ENCODE data around the gene GOLGA6L7.
"Not testable (repeated sequence)": the region's sequence is repeated elsewhere in the genome, so short reads cannot be mapped to it uniquely, and the experiment has no call there.

GOLGA6L7 gene

DNA sequence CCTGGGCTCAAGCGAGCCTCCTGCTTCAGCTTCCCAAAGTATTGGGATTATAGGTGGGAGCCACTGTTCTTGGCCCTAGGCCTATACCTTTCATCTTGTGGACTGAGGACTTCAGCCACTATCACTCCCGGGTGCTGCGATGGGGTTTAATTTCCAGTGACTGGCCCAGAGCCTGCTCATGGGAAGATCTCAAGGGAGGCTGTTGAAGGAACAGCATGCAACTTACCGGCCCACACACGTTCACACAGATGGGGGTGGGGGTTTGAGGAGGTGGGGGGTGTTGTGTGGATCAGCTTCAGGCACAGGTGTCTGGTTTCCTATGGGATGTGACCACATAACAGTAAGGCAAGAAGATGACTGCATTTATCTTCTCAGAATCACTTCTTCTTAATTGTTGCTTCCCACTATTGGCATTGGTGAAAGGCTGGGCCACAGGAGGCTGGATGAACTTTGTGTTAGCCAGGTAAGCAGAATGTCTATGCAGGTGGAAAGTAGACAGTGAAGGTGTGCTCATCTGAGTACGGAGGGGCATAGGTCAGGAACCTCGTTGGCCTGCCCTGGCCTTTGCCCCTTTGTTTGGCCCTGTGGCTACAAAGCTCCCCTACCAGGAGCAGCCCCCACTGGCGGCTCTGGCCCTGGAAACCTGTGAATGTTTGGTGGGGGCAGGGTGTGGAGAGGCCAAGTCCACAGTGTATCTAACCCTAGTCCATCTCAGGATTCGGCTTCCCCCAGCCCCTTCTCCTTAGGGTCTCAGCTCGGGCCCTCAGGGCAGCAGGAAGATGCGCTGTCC, 35.9 kb upstream of the GOLGA6L7 start:
- DNase-seq (ENCODE audit: low read depth in 4 of 4, low spot score in 1 of 4): no peak

DNA sequence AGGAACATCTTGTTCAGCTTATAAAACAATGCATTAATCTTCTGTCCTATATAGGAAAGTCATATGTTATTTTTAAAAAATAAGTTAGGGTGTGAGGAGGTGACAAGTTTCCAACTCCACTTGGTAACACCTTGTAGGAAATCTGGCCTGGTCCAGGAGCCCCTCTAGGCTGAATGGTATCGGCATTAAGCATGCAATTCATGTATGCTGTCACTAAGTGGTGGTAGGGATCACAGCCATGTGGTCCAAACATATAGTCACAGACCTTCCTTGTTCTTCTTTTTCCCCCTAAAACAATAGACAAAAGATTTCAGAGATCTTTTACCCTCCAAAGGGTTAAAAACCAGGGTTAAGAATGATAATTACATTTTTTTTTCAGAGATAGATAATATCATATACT, 33.2 kb upstream of the GOLGA6L7 start:
- DNase-seq (ENCODE audit: low read depth in 4 of 4, low spot score in 1 of 4): no peak

DNA sequence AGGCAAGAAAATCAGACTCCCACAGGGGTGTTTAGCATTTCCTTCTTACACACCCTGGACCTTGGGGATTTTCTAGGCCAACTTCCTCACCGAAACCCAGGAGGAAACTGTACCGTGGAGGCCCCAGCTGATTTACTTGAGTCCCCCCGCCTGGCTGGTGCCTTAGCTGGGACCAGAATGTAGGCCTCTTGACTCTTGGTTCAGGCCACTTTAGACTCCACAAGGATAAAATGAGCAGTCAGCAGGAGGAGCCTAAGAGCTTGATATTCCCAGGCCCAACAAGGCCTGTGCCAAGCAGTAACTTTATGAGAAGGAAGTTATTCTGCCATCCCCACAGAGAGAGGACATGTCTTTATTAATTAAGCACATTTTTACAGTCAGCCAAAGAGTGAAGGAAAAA, 32.7 kb upstream of the GOLGA6L7 start:
- DNase-seq (ENCODE audit: low read depth in 4 of 4, low spot score in 1 of 4): no peak

DNA sequence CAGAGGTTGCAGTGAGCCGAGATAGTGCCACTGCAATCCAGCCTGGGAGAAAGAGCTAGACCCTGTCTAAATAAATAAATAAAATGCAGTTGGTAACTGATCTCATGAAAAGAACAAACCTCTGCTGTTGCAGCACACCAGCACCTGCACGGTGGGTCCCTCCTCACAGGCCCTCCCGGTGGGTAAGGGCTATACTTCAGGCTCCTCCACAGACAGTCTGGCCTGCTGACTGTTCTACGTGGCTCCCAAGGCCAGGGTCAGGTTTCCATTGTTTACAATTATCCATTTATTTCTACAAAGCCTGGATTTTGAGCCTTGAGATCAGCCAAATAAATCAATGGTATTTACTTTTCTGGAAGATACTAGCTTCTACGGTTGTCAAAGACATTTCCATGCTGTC, 32.2 kb upstream of the GOLGA6L7 start:
- no peak for DNase-seq (ENCODE audit: low read depth in 4 of 4, low spot score in 1 of 4)

DNA sequence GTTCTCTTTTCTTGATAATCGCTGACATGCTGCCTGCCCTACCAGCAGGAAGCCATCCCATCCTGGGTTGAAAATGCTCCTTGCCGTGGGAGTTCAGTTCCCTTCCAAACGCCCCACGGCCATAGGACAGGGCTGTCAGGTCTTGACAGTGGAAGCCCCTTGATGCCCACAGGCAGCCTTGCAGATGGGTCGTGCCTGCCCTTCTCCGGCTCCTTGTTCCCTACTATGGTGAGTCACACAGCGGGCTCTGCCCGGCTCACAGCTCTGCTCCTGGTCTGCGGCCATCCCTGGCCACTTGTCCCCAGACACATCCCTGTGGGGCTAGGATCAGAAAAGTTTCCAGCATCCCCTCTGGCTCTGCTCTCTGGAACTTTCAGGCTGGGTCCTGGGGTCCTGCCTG, 31.1 kb upstream of the GOLGA6L7 start:
- no peak for DNase-seq (ENCODE audit: low read depth in 4 of 4, low spot score in 1 of 4)

DNA sequence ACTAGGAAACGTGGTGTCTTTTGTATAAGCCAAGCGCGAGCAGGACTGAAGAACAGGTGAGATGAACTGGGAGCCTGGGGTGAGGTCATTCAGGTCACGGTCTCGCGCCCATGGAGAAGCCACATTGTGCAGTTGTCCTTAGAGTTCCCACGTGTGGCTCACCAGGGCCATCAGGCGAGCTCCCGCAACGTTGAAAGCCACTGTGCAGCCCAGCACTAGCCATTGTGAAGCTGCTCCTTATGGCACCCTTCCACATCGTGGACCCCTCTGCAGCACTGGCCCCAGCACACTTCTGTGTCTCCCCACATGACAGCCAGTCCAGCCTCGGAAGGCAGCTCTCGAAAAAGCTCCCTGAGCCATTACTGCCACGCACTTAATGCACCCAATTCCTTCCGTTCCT, 29.8 kb upstream of the GOLGA6L7 start:
- no peak for DNase-seq (ENCODE audit: low read depth in 4 of 4, low spot score in 1 of 4)

DNA sequence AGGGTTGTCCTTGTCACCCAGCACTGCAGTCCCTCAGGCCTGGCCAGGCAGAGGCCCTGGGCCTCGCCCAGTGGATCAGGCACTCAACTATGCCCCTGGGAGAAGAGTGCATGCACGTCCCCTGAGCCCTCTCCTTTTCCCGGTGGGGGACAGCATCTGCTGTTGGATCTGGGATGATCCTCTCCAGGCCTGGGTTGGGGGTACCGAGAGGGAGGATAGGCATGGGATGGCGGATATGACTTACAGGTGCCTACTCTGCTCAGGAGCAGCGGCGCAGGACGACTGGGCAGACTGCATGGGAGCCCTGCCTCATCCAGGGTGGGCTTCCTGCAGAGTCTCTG, 28.4 kb upstream of the GOLGA6L7 start:
- no peak for DNase-seq (ENCODE audit: low read depth in 4 of 4, low spot score in 1 of 4)

DNA sequence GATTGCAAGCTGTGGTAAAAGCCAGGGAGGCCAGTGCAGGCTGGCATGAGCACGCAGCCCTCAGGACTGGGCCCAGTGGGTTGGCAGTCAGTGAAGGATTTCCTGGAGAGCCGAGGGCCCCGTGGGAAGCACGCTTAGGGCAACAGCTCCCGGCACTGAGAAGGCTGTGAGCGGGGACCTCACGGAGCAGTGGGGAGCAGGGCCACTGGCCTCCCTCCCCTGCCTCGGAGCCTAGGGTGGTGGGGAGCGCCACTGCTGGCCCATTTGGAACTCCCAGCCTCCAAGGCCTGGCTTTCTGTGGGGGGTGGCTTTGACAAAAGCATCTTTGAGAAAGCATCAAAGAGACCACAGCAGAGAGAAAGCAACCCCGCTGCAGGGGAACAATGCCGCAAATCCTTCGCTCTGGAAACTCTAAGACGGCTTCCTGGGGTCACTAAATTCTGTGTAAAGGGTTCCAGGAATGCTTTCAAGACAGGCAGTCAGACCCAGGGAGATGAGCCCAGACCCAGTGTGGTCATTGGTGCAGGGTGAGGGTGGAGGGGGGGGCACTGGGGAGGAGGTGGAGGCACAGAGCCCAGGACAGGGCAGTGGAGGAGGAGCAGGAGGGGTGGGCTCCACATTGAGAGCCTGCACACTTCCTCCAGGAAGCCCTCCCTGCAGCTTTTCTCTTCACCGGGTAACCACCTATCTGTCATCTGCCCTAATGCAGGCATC, 27.8 kb upstream of the GOLGA6L7 start:
- no peak for DNase-seq (ENCODE audit: low read depth in 4 of 4, low spot score in 1 of 4)

DNA sequence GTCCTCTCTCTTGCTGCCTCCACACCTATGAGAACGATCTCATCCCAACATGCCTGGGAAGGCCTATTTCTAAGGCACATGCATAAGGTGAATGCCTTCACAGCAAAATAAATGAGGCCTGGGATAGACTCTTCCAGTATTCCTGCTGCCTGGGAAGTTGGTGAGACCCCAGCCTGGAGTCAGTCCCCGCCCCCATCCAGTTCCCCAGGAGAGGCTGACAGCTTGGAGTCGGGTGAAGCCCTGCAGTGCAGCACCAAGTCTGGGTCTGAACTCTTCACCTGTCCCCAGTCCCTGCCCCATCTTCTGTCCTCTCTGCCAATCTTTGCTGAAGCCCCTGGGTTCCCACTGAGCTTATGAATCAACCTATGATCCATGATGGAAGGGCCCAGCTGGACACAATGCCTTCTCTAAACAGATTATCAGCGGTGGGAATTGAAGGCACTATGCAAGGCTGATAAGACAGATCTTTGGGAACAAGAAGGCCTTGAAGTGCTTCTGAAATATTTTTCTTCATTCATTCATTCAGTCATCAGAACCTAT, 27.1 kb upstream of the GOLGA6L7 start:
- DNase-seq (ENCODE audit: low read depth in 4 of 4, low spot score in 1 of 4): no peak

DNA sequence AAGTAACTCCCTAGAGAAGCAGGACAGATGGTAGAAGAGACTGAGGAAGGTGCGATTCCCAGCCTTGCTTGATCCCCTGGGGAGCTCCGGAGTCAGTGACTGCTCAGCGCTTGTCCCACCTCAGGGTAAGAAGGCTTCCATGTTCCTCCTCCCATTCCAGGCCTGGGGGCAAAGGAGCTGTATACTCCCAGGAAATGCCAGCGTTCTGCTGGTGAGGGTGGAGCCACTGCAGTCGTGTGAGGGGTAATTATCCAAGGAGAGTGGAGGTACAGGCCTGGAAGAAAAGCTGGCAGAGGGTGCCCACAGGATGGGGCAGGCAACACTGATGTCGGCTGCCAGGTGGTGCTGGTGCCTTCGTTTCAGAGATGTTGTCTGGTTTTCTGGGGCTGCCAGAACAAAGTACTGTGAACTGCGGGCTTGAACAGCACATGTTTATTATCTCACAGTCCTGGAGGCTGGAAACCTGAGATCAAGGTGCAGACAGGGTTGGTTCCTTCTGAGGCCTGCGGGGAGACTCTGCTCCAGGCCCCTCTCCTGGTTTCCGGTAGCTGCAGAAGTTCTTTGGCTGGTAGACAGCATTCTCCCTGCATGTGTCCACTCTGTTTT, 25.2 kb upstream of the GOLGA6L7 start:
- no peak for DNase-seq (ENCODE audit: low read depth in 4 of 4, low spot score in 1 of 4)

DNA sequence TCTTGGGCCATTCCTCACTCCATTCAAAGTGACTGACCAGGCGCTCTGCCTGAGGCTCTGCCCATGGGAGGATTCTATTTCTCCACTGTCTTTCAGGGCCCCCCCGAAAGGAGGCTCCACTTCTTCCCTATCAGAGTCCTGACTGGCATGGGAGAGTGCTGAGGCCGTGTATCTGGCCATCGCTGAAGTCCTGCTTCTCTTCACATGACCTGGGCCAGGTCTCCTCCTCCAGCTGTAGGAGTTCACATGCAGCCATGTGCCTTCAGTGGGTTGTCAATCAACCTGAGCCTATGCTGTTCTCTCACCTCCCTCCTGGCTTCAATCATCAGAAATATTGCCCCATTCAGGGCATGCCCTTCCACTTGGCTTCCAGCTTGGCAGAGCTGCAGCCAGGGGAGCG, 24.6 kb upstream of the GOLGA6L7 start:
- no peak for DNase-seq (ENCODE audit: low read depth in 4 of 4, low spot score in 1 of 4)

DNA sequence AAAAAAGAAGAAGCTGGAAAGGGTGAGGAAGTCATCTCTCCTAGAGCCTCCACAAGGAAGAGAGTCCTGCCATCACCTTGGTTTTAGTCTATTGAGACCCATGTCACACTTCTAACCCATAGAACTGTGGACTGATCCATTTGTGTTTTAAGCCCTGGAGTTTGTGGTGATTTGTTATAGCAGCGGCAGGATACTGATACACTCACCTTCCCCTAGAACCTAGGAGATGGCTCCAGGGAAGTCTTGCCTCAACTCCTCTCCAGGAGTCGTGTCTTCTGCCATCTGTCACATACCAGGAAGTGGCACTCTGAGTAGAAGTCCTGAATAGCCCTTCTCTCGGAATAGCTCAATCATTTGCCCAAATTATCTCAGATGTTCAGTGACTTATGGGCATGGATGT, 22.7 kb upstream of the GOLGA6L7 start:
- no peak for DNase-seq (ENCODE audit: low read depth in 4 of 4, low spot score in 1 of 4)

DNA sequence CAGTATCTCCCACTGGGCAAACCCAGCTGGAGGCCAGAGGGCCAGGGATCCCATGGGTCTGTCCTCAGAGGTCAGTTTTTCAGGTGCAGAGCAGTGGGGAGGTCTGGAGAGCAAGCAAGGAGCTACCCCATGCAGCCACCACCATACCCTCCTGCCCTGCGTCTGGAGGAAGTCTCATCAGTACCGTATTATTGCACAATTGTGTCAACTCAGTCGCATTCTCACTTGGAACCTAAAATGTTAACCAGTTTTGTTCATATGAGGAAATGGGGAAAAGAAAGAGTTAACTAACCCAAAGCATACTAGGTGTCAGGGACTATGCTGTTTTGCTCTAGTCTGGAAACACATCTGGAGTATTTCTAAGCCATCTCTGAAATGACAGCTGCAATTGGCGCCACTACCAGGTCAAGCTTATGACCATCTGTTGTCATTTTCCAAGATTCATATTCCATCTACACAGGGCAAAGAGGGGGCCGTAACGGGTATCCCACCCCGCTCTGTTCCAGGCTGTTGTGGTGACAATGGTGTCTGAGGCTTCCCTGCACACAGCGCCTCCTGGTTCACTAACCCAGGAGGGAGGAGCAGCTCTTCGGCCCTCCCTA, 20.4 kb upstream of the GOLGA6L7 start:
- DNase-seq (ENCODE audit: low read depth in 4 of 4, low spot score in 1 of 4): no peak

DNA sequence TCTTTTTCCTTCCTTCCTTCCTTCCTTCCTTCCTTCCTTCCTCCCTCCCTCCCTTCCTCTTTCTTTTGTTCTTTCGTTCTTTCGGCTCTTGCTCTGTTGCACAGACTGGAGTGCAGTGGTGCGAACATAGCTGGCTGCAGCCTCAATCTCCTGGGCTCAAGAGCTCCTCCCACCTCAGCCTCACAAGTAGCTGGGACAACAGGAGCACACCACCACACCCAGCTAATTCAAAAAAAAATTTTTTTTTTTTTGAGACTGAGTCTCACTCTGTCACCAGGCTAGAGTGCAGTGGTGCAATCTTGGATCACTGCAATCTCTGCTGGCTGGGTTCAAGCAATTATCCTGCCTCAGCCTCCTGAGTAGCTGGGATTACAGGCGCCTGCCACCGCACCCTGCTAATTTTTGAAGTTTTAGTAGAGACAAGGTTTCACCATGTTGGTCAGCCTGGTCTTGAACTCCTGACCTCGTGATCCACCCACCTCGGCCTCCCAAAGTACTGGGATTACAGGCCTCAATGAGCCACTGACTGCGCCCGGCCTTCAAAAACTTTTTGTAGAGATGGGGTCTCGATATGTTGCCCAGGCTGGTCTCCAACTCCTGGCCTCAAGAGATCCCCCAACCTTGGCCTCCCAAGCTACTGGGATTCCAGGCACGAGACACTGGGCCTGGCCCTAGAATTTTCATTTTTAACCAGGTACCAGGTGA, 13.3 kb upstream of the GOLGA6L7 start:
- not testable (repeated sequence) for DNase-seq (ENCODE audit: low read depth in 4 of 4, low spot score in 1 of 4)

DNA sequence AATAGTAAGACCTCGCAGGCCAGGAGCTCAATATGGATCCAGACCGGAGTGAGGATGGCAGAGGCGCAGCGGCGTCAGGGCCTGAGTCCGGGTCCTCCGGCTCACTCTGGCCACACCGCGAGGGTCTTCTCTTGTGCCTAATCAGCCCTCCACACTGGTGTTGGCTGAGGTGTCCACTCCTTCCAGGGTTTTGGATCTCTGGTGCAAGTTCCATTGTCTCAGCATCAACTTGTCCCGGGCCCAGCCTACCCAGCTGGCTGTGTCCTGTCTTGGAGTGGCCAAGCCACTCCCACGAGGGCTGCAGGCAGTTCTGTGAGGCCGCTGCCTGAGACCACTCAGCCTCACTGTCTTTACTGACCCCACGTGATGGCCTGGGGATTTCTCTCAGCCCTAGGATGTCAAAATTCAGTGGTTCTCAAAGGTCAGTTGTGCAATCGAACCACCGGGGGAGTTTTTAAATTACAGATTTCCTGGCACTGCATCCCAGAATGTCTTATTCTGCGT, 12.6 kb upstream of the GOLGA6L7 start:
- no peak for DNase-seq (ENCODE audit: low read depth in 4 of 4, low spot score in 1 of 4)

DNA sequence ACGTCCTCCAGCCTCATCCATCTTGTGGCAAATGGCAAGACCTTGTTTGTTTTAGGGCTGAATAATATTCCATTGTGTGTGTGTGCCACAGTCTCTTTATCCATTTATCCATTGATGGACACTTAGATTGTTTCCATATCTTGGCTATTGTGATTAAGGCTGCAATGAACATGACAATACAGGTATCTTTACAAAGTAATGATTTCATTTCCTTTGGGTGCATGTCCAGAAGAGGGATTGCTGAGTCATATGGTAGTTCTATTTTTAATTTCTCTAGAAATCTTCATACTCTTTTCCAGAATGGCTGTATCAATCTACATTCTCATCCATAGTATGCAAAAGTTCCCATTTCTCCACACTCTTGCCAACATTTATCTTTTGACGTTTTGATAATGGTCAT, 6.1 kb upstream of the GOLGA6L7 start:
- DNase-seq (ENCODE audit: low read depth in 4 of 4, low spot score in 1 of 4): not testable (repeated sequence)

DNA sequence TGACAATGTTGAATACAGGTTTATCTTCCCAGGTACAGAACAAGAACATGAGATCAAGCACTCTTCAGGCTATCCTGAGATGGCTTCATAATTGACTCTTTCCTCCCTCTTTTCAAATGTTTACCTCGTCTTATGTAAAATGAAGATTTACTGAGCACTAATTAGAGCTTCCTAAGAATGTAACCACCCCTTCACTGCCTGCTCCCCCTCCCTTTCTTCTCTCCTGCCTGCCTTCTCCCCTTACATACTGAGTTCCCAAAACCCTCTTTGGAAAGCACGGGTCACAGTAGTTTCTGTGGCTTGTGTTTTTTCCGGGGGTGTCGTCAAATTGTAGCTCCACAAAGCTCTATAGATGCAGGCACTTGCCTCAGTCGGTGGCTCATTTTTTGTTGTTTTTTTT, 5.2 kb upstream of the GOLGA6L7 start:
- DNase-seq (ENCODE audit: low read depth in 4 of 4, low spot score in 1 of 4): not testable (repeated sequence)

DNA sequence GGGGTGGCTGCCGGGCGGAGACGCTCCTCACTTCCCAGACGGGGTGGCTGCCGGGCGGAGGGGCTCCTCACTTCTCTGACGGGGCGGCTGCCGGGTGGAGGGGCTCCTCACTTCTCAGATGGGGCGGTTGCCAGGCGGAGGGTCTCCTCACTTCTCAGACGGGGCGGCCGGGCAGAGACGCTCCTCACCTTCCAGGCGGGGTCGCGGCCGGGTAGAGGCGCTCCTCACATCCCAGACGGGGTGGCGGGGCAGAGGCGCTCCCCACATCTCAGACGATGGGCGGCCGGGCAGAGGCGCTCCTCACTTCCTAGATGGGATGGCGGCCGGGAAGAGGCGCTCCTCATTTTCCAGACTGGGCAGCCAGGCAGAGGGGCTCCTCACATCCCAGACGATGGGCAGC, 1.3 kb upstream of the GOLGA6L7 start:
- not testable (repeated sequence) for DNase-seq (ENCODE audit: low read depth in 4 of 4, low spot score in 1 of 4)

DNA sequence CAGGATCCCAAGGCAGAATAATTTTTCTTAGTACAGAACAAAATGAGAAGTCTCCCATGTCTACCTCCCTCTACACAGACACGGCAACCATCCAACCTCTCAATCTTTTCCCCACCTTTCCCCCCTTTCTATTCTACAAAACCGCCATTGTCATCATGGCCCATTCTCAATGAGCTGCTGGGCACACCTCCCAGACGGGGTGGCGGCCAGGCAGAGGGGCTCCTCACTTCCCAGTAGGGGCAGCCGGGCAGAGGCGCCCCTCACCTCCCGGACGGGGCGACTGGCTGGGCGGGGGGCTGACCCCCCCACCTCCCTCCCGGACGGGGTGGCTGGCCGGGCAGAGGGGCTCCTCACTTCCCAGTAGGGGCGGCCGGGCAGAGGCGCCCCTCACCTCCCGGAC, 827 bp upstream of the GOLGA6L7 start:
- not testable (repeated sequence) for DNase-seq (ENCODE audit: low read depth in 4 of 4, low spot score in 1 of 4)

DNA sequence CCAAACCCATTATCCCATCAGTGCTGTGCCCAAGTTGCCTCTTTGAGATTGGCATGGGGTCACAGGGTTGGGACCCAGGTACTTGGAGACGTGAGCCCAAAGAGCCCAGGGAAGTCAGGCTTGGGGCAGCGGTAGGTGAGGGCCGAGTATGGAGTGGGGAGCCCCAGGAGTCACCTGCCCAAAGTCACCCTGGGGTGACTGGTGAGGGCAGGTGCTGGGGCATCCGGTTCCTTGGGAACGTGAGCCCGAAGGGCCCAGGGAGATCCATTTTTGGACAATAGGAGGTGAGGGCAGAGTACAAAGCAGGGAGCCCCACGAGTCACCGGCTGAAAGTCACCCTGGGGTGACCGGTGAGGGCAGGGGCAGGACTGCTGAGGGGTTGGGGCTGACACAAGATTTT, 485 bp downstream of the GOLGA6L7 start:
- DNase-seq (ENCODE audit: low read depth in 4 of 4, low spot score in 1 of 4): not testable (repeated sequence)

DNA sequence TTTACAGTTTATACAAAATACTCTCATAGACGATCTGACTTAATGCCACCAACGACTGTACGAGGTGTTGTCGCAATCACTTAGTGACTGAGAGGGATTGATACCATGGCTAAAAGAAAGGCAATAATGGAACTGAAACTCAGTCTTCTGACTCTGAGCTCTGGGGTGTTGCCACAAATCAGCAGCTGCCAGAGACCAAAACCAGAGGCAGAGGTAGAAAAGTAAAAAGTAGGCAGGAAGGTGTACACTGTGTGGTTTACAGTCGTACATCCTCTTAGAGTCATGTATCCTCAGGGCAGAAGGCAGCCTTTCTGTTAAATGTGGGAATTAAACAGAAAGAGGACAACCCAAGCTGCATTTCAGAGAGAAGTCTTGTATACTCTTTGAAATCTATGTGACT, 1.2 kb downstream of the GOLGA6L7 start:
- DNase-seq (ENCODE audit: low read depth in 4 of 4, low spot score in 1 of 4): not testable (repeated sequence)

Measured in stimulated activated CD4-positive, alpha-beta T cell treated with anti-CD3 and anti-CD28 coated beads, Interleukin-1b, Interleukin-23, amount 100 ng/mL, for 24 hours (primary cell).